Measurements from ENCODE around the gene RRAGC.
A peak's percentile ranks its signal among the peaks of the same experiment; 100 is the strongest.
"Not testable (repeated sequence)": the region's sequence is repeated elsewhere in the genome, so short reads cannot be mapped to it uniquely, and the experiment has no call there.

RRAGC gene

GRCh38 chr1:38815903-38816627 is 43.5 kb downstream of the RRAGC start:
- DNase-seq, result peak; percentile 30 to 64 (median 49)

GRCh38 chr1:38814984-38815464 is 44.5 kb downstream of the RRAGC start:
- DNase-seq, result no peak

GRCh38 chr1:38814444-38814983 is 45.1 kb downstream of the RRAGC start:
- DNase-seq, result no peak

- no peak for DNase-seq
These were observed 46.6 kb downstream of the RRAGC start for GRCh38 chr1:38812981-38813380.

GRCh38 chr1:38811466-38811865 is 48.1 kb downstream of the RRAGC start:
- DNase-seq, result not testable (repeated sequence)

- no peak for DNase-seq
These were observed 53.5 kb downstream of the RRAGC start for GRCh38 chr1:38806090-38806489.

- DNase-seq, result no peak
These were observed 54.5 kb downstream of the RRAGC start for GRCh38 chr1:38805036-38805435.

GRCh38 chr1:38804062-38804886 is 55.3 kb downstream of the RRAGC start:
- DNase-seq, result peak in 1 of 4 experiments; percentile 14

- no peak for DNase-seq
These were observed 55.9 kb downstream of the RRAGC start for GRCh38 chr1:38803647-38804046.

GRCh38 chr1:38800720-38801671 is 58.6 kb downstream of the RRAGC start:
- no peak for DNase-seq

GRCh38 chr1:38793299-38793698 is 66.3 kb downstream of the RRAGC start:
- no peak for DNase-seq

- no peak for DNase-seq
These were observed 67.7 kb downstream of the RRAGC start for GRCh38 chr1:38791892-38792291.

GRCh38 chr1:38791164-38791515 is 68.4 kb downstream of the RRAGC start:
- DNase-seq, result no peak

- DNase-seq, result no peak
These were observed 69.0 kb downstream of the RRAGC start for GRCh38 chr1:38790422-38791163.

- DNase-seq, result peak in 2 of 4 experiments; percentile 18 to 23
These were observed 69.9 kb downstream of the RRAGC start for GRCh38 chr1:38789498-38790169.

- DNase-seq, result no peak
These were observed 70.9 kb downstream of the RRAGC start for GRCh38 chr1:38788341-38789336.
